T follicular helper cell (primary cell): Measurements from ENCODE around the gene NRXN3.
"Not testable (repeated sequence)": the region's sequence is repeated elsewhere in the genome, so short reads cannot be mapped to it uniquely, and the experiment has no call there.

Experiments
- DNase-seq: peaks from one replicate; pipeline ENCODE4 v3.0.0-alpha.2; 2020; ENCODE audit warnings: low read depth

NRXN3 gene

DNA sequence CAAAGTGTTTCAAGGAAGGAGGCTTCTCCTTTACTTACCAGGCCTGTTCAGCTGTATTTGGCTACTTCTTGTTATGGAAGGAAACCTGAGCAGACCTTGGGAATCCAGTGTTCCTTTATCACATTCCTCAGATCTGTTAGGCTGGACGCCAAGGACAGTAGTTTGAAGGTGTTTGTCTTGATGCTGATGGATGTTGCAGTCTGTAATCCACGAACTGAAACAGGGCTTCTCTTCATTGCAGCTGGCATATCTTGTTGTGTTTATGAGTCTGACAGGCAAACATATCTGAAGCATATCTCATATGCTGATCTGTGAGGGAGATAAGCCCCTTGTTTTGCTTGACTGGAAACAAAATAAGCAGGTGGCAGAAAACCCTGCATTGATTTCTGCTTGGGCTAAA, 904.3 kb downstream of the NRXN3 start:
- no peak for DNase-seq

DNA sequence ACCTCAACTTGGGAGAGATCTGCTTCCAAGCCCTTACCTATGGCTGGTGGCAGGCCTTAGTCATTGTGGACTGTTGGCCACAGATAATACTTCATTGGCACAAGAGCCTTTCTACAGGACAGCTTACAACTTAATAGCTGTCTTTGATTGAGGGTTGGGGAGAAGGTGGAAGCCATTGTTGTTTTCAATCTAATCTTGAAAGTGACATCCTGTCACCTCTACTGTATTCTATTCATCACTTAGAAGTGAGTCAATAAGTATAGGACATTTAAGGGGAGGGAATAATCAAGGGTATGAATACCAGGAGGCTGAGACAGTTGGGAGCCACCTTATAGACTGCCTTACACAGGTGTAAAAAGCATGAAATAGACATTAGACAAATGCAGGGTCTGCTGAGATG, 906.3 kb downstream of the NRXN3 start:
- DNase-seq = no peak

DNA sequence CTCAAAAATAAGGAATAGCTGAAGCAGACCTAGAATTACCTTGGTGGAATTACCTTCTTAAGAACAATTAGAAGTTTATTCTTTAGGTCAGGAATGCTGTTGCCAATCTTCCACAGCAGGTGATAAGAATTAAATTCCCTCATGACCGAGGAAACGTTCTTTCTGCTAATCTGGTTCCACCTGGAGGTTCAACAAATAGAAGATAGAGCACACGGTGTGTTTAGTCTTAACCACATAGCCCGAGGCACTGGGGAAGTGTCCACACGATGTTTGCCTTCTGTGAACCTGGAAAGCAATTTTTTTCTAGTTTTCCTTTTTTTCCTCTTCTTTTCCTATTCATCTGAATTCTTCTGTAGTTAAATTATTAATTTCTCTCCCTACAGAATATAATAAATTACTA, 906.9 kb downstream of the NRXN3 start:
- no peak for DNase-seq

DNA sequence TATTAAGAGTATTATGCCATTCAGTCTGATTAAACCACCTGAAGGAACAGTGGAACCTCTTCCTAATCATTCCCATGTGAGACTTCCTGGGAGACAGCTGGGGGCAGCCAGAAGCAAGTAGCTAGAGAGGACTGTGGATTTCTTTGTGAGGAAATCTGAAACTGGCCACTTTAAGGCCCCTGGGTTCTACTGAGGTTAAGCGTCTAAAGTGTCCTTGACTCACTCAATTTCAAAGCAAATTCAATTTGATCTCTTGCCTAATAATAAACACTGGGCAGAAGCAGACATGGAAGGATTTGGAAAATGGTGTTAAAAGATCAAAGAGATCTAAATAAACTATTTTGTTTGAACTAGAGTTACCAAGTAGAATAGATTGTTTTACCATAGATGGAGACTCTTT, 909.9 kb downstream of the NRXN3 start:
- DNase-seq = no peak

DNA sequence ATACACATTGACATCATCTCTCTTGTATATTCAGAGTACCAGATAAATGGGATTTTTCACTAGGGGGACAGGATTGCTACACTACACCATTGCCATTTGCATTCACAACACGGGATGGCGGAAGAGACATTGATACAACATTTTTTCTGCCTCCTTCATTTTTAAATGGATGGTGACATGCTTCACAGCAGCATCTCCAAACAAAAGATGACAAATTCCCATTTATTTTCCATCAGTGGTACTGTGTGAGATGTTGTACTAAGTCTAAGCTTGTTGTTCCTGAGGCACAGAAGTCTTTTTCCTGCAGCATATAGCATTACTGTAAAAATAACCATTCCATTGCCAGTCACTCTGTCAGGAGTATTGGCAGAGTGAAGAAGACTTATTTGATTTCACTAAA, 912.7 kb downstream of the NRXN3 start:
- no peak for DNase-seq

DNA sequence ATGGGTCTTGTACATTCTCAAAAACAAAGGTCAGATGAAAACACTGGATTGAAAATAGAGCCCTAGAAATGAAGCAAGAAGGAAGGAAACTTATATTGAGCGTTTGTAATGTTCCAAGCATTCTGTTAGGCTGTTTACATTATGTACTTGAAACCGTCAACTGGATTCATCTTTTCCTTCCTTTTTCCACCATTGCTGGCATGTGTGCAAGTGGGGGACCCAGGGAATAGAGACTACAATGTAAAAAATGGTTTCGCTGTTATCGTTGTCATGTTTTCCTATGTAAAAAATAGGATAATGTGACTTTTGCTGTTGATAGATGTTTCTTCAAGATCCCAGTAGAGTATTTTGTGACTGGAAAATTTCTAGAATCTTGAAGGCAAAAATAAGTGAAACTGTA, 913.2 kb downstream of the NRXN3 start:
- no peak for DNase-seq

DNA sequence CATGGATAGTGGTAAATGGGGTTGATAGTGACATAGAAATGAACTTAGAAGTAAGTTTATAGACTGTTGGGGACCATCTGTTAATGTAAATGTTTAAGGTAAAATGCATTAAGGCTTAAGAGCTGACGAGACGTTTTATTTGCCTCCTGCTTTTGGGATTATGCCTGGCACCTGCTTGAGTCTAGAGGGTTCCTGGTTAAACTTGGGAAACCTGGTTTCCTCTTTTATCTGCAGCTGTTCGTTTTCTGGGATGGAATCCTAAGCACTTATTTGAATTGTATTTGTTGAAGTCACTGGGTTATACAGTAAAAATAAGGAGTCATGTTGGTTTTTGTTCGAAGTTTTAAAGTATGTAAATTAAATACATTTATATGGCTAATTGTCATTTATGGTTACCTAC, 914.7 kb downstream of the NRXN3 start:
- no peak for DNase-seq

DNA sequence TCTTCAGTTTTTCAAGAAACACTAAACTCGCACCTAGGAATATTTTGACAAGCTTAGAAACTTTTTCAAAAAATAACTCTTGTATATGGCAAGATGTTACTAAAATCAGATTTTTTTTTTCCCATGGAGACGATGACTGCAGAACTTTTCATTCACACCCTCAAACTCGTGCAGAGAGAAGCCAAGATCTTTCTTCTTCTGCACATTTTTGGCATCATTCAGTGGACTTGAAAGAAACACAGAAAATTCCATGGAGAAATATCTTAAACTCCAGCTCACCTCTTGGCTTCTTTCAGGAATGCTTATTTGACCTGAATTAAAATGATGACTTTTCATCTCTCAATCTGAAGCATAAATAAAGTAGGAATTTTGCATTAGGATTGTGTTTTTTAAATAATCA, 919.4 kb downstream of the NRXN3 start:
- no peak for DNase-seq

DNA sequence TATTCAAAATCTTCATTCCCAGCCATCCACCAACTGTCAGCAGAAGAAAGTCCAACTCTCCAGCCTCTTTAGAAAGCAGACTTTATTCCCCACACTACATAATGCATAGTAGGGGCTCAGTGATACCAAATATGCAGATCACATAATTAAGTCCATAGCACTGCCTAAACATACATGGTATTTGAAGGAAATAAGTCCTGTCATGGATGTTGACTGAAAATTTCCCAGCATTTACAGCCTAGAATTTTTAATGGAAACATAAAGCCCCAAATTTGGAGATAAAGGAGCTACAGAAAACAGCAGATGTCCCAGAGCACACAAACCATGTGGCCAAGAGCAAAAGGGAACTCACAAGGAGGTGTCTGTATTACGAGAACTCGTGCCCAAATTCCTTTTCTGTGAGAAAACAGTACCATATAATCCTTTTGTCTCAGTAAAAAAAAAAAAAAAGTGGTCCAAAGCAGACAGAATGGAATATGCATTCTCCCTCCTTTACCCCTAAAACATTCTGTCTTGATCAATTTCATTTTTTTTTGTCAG, 920.5 kb downstream of the NRXN3 start:
- no peak for DNase-seq

DNA sequence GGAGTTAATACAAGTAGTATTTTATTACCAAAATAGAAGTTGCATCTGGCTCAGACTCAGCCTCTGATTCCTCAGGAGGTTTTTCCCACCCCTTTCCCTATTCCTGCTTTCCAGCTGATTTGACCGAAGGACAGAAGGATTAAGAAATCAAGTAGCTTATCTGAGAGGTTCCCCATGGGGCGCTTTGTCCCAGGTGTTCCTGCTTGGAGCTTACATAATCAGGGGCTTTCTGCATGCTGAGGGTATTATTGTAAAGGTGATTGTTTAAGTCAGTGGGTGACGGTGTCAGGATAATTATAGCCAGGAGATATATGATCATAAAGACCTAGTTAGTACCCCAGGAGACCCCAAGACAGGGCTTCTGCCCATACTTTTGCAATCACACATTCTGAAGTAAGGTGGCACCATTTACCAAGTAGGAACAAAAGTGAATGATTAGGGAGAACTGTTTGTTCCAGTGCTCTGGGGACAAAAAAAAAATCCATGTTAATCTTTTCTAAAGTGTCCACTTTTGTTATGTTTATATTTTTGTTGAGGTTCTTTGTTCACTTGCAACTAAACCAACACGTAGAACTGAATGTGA, 921.3 kb downstream of the NRXN3 start:
- no peak for DNase-seq

DNA sequence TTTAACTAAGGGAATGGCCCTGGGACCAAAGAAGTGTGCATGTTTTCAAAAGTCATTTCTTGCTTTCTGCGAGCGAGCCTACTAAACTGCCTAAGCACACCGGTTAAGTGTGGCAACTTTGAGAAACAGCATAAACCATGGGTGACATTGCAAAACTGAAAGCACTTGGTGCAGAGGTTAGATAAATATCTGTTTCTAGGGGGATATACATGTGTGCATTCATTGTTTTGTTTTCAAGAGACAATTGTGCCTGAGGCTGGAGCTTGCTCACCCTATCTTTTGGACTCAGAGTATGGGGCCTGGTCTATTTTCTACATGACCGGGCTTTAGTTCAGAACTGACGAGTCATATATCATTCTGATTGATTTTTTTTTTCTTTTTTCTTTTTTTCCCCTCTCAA, 923.4 kb downstream of the NRXN3 start:
- DNase-seq = no peak

DNA sequence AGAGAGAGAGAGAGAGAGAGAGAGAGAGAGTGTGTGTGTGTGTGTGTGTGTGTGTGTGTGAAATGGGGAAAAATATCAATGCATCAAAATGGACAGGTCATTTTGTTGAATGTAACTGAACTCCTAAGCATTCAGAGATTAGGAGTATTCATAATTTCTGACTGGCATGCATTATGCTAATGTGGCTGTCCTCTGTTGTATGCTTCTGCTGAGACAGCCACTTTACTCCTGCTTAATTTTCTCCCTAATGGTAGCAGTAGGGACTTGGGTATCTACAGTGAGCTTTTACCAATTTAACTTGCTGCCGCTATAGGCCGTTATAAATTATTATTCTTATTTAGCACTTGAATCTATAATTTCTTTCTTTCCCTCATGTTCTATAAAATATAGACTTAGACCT, 924.8 kb downstream of the NRXN3 start:
- no peak for DNase-seq

DNA sequence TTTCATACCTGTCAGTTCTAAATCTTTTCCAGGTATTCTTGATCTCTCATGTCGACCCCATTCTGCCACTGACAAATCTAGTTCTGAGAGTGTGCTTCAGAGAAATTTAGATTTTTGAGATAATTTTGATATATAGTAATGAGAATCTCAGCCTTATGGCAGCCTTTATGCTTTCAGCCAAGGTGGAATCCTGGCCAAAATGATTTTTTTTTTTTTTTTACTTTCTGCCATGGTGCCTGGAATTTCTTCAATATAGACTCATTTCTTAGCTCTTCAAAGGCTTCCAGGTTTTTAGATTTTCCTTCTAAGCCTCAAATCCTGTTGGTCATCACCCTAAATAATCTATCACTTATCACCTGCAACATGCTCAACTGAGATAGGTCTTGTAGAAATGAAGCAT, 926.6 kb downstream of the NRXN3 start:
- DNase-seq = no peak

DNA sequence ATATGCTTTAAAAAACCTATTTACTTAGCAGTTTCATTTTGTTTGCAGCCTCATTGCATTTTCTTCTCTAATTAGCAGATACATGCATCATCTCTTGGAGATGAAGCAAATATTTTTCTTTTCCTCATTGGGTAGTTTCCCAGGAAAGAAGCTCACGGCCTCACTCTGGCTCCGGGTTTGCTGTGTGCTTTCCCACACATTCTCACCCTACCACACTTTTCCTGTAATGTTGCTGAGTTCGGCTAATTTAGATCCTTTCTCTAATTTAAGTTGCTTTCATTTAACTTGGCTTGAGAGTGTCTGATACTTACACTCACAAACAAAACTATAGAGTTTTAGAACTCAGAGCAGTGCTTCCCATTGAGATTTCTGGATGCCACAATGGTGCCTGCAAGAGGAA, 928.2 kb downstream of the NRXN3 start:
- DNase-seq = no peak

DNA sequence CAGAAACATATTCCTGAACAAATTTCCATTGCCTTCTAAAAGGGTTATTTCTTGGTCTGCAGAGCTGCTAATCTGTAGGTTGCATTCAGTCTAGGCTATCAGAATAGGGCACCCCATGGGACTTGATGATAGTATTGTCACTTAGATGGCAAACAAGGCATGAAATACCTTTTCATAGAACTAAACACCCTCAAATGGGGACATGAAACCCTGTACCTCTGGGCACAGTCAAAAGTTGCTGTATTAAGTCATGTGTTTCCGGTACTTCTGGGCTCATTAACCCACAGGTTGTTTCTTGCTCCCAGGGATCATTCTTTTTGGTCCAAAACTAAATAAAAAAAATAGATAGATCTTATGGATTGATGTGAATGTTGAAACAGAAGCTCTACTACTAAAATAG, 930.4 kb downstream of the NRXN3 start:
- DNase-seq = no peak

DNA sequence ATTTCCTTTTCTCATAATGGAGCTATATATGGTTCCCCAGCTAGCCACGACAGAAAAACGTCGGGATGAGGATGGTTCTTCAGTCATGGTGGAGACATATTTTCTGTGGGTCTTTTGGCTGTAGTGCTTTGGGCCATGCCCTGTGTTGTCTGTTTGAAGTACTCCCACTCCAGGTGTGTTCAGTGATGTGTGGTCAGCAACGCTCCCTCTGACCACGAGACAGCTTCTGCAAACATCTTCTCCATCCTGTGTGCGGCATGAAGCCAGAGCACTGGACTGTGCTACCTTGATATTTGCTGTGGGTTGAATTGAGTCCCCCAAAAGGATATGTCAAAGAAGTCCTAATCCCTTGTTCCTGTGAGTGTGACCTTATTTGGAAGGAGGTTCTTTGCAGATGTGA, 931.2 kb downstream of the NRXN3 start:
- DNase-seq = no peak

DNA sequence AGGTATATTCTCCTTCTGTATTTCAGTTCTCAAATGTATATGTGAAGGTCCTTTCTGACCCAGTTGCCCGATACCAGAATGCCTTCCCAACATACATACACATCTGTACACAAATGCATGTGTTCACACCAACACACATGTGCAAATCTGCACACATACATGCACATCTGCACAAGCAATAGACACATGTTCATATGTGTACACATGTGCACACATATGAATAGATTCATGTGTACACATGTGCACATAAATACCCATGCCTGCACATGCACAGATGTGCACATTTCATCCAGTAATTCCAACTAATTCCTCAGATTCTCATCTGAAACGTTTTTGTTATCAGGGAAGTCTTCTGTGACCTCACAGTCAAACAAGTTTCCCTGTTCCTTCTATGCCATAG, 933.6 kb downstream of the NRXN3 start:
- DNase-seq = no peak

DNA sequence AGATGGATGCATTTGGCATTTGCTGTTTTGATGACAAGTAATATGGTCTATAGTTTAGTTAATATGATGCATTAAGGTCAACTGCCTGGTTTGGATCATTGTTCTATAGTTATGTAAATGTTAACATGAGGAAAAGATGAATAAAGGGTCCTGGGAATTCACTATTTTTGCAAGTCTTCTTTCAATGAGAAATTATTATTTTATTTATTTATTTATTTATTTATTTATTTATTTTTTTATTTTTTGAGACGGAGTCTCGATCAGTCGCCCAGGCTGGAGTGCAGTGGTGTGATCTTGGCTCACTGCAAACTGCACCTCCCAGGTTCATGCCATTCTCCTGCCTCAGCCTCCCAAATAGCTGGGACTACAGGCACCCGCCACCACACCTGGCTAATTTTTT, 940.4 kb downstream of the NRXN3 start:
- DNase-seq = not testable (repeated sequence)

DNA sequence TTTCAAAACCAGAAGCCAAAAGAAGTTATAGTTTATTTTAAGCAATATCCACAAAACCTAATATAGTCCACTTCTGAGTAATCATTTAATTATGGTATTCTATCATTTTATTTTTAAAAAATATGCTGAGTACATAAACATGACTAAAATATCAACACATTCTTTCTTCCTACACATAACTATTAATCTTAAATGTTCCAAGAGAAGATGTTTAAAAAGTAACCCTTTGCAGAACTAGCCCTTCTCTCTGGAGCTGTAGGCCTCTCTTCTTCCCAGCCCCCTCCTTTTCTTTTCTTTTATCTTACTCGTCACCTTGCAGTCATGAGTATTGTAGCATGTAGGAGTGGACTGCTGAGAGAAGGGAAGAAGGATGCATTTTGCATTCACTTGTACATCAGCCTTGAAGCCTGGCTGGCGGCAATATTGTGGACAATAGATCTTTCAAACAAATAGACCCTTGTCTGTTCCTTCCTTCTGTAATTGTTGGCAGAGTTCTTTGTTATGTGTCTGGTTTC, 941.9 kb downstream of the NRXN3 start:
- no peak for DNase-seq

DNA sequence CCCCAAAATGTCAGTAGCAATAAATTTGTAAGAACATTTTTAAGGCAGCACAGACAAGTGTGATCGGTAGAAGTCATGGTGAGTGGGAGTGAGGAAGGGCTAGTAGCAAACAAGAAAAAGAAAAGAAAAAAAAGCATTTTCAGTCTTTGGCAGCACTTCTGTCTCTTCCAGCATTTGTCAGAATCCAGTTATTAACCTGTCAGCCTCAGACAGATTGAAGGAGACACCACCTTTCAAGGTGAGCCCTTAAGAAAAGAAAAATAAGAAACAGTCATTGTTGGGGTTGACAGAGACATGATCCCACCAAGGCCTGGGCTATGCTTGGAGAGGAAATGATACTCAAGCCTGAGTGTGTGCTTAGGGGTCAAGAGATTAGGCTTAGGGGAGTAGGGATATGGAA, 947.4 kb downstream of the NRXN3 start:
- no peak for DNase-seq

DNA sequence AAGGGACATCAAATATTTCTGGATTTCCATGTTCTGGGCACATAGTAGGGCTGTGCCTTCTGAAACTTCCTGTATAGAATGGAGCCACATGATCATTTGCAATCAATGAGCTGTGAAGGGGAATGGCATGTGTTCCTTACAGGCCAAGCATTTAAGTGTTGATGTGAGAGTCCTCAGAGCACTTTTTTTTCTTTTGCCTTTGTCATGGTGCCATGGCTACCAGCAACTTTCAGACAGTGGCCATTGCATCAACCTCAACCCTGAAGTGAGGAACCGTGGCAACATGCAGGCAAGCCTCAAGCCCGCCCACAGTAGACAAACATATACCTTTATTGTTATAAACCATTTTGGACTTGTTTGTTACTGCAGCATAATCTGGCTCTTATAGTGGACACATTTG, 948.1 kb downstream of the NRXN3 start:
- no peak for DNase-seq

DNA sequence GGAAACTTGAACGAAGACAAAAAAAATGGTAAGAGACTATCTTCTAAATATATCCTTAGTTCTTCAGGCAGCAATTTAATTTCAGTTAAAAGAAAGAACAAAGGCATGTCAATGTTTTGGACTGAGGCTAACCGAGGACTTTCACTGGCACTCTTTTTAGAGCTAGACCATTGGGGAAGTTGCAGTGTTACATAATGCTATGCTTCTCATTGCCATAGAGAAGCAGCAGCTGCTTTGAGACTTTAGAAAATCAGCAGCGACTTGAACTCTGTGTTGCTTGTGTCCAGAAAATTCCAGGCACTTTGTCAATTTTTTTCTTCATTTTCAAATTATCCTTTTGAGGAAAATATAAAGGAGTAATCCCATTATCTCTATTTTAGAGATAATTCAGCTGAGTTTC, 964.2 kb downstream of the NRXN3 start:
- no peak for DNase-seq

DNA sequence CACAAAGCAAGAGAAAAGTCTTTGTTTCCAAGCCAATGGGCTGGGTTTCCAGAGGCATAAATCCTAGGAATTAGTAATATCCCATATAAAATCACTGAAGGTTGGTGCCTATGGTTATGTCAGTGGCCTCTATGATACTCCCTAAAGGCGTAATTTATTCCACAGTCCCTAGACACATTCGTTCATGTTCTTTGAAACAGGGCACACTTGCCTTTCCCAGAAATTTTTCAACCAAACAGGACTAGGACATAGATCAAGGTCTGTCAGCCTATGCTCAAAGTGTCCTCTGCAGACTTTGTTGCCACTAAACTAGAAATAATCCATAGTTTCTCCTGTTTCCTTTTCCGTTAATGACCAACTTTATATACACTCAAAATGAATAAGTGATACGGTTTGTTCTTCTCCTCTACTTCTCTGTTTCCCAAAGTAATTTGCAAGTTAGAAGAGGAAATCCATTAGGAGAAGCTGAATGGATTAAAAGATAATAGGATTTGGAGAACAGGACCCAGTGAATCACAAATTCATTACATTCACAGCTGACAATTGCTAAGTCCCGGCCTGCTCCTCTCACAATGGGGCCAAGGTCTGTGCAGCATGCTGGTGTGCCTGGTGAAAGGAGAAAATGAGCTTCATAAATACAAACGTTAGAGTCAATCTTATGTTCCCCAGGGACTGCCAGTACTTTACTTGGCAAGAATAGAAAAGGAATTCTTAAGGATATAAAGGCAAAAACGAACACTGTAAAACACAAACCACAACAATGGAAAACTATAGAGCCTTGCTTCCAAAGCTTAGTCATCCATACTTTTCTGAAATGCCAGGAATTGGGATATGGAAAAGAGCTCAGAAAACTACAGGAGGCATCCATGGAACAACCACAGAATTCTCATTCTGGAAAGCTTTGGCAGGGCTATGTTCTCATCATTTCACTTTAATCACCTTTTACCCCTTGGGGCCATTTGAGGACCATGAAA, 966.2 kb downstream of the NRXN3 start:
- no peak for DNase-seq
